Measurements from ENCODE around the gene C3orf18. TPM values are rescaled to one million over a fixed set of nuclear protein-coding genes. Genes with fewer than 3 reads are reported as not detected.

C3orf18 gene
- total RNA-seq, 1 experiment from 2014 or later = 0.33 TPM

- DNase-seq (ENCODE audit: low spot score) = no peak
Measured at GRCh38 chr3:50603261-50604109, 35.9 kb upstream of the C3orf18 start.

DNA sequence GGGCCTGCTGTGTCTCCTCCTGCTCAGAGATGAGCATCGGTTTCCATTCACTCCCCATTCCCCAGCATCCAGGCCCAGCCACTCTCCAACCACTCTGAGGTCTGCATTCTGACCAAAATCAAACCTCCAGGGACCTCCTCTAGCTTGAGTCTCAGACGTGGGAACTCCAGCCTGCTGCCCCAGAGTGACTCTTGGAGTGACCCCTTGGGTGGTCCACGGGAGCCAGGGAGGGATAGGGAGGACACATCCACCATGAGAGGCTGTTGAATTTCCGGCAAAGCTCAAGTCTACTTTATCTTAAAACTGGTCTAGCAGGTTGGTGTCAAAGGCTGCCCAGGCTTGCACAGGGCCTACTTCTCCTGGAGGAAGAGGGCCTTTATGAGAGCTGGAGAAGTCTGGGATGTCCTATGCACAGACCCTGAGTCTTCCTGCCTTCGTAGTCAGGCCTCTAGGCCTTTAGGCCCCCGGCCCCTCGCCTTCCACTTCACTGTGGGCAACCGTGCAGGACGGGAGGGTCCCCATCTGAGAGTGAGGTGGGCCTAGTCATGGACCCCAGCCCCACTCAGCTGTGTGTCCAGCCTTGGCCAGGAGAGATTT, 35.1 kb upstream of the C3orf18 start:
- DNase-seq (ENCODE audit: low spot score) = peak; percentile 53

DNA sequence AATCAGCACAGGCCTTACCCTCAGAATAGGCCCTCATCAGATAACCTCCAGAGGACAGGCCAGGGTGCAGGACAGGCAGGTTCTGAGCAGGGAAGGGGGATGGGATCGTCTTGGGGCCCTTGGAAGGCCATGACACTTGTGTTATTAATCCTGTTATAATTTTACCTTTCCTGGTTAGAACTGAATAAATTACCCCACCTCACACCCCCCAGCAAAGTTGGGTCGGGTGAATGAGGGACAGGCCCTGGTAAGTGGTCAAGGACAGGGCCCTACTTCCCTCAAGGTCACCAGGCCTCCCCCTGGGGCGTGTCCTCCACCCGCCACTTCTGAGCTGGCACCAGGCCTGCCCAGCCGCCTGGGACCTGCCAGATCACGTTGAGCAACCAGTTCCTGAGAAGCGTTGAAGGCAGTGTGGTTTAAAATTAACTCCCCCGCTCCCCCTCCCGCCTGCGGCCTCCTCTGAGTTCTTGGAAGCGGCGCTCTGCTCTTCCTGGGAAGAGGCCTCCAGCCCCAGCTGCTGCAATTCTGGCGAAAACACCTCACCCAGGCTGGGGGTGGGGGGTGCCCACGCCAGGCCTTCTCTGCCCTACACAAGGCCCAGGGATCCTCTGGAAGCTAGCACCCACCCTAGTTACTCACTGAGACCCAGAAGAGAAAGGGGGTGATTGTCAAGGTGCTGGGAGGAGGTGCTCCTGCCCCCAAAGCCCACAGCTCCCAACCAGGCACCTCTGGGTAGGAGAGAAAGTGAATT, 33.5 kb upstream of the C3orf18 start:
- peak; percentile 78 for DNase-seq (ENCODE audit: low spot score)

DNA sequence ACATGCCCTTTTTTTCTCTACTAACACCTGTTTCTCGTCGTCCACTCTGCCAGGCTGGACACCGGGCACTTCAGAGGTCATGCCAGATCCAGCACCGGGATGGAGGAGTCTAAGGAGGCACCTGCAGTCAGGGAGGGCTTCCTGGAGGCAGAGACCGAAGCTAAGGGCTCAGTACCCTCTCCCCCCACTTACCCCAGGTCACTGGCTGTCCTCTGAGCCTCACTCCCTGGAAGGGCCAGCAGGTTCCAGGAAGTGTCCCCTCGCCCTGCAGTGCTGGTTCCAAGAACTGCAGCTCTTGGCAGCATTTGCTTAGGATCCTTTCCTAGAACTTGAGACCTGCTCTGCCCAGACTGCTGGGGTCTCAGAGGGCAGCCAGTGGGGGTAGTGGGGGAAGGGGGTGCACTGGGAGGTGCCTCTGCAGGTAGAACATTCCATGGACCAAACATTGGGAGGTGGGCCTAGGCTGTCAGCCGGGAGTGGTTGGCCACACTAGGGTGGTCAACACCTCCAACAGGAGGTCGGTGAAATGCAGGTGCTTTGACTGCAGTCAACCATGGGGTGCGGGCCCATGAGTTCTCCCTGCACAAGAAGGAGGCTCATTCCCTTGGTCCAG, 32.7 kb upstream of the C3orf18 start:
- no peak for DNase-seq (ENCODE audit: low spot score)

DNA sequence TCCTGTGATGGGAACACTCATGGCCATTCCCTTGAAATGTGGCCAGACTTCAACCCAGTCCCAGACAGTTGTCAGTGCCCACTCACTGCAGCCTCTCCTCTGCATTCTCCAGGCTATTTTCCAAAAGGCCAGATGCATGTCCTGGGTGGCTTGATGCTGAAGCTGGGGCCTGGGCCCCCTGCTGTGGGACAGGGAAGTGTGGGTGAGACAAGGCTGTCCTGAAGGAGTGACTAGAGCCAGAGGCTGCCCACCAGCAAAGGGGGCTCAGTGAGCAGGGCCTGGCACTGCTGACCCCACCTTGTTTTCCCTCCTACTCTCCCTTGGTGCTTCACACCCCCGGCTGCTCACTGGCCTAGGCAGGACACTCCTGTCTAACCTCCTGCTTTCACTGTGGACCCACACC, 32.2 kb upstream of the C3orf18 start:
- DNase-seq (ENCODE audit: low spot score) = no peak

DNA sequence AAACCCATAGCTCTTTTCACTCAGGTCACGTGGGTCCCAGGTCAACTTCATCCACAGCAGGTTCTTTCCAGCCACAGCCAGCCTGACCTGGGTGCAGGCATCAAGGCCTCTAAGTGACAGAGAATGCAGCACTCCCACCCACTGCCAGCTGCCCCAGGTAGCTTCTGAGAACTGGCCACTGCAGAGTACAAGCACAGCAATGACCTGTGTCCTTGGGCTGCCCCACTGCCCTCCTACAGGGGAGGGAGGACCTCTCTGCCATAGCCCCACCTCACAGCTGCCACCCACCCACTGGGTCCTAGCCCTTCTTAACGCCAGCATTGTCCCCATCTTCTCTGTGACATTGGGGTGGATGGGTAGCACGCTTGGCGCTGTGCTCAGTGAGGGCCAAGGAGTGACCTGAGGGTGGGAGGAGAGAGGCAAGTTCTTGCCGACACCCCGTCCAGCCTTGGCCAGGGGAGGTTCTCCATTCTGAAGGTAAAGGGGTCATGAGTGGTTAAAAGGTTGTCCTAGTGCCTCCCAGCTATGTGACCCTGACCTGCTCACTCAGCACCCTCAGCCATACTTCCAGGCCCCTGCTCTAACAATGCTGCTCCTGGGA, 31.7 kb upstream of the C3orf18 start:
- DNase-seq (ENCODE audit: low spot score) = no peak

DNA sequence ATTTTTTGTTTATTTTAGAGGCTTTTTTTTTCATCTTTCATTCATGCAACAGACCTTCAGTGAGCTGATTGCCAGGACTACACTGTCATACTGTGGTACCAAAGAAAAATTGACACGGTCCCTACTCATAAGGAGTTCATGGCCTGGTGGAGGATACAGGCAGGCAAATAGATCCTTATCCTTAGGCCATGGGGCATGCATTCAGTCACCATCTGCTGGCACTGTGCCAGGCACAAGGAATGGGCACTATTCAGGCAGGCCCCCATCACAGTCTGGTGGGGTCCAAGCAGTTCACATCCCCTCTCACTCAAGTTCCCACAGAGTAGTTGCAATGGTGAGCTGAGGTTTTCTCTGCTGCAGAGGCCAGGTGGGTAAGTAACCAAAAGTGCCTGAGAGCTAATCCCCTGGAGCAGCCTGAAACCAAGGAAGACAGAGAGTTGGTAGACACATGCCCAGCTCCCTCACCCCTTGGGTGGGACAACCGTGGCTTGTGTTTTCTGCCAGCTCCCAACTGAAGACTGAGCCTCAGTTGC, 26.8 kb upstream of the C3orf18 start:
- DNase-seq (ENCODE audit: low spot score) = no peak

DNA sequence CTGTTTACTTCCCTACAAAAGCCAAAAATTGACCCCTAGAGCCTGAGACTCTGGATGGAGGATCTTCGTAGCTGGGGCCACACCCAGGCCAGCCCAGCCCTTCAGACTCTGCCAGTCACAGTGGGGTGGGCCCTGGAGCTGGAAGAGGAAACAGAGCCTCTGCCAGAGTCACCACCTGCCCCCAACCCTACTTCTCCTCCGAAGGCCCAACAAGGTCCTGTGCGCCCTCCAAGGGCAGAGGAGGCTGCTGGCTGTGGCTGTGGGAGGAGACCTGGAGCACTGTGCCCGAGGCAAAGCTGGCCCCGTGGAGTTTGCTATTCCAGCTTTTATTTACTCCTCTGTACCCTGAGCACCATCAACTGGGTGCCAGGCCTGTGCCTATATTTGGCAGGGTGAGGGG, 25.0 kb upstream of the C3orf18 start:
- no peak for DNase-seq (ENCODE audit: low spot score)

DNA sequence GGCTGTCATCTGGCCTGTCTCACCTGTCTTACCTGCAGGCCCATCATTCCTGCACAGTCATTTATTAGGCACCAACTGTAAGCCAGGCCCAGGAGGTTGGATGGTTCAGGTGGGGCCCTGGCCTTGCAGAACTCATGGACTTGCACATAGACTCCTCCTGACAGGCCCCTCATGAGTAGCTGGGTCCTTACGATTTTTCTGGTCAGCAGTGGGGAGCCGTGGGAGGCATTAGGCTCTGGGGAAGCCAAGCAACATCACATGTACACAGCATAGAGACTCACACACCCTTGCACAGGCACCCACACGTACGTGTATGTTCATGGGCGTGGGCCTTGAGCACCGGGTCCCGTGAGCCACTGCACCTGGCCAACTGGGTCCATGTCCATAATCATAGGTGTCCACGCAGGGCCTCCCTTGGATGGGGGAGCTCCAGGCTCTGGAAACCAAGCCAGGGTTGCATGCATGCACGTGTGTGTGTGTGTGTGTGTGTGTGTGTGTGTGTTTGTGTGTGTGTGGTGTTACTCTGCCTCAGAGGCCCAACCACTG, 23.7 kb upstream of the C3orf18 start:
- DNase-seq (ENCODE audit: low spot score) = no peak

DNA sequence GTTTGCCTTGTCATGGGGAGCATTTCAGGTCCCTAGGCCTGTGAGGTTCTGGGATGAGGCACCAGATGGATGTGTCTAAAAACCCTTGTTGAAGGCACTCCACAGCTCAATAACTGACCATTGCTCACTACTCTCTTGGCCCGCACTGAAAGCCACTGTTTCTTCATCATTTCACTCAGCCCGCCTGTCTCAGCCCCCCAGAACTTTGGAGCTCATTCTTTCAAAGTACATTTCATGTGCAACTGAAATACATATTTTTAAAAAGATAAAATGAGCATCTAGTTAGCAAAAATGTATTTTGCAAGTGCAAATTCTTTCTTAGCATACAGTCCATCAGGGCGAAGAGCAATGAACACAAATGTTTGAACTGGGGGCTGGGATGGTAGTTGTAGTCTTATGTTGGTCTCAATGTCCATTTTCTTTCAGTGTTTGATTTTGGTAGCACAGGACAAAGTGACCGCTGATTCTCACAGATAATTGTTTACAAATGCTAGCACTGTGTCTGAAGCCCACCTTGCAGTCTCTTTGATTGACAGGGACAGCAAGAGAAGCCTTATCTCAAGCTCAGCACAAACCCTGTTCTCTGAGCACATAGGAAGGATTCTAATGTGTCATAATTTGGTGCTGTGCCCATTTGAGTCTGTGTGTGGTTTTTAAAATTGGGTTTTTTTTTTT, 21.3 kb upstream of the C3orf18 start:
- no peak for DNase-seq (ENCODE audit: low spot score)

GRCh38 chr3:50587806-50588758, 20.5 kb upstream of the C3orf18 start:
- DNase-seq (ENCODE audit: low spot score) = no peak

DNA sequence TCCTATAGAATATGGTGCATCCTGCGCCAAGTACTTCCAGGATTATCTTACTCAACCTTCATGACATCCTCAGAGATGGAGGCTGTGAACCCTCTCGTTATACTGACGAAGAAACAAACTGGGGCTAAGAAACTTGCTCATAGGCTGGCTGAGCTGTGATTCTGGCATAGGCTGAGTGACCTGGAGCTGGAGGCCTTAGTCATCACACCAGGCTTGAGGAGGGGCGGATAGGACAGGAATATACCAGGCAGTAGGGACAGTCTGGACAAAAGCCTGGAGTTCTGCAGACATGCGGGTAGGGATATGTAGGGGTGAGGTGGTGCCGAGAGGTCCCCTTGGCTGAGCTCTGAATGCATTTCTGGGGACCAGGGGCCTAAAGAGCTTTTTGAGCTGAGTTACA, 19.8 kb upstream of the C3orf18 start:
- no peak for DNase-seq (ENCODE audit: low spot score)

GRCh38 chr3:50586763-50587070, 19.2 kb upstream of the C3orf18 start:
- no peak for DNase-seq (ENCODE audit: low spot score)

DNA sequence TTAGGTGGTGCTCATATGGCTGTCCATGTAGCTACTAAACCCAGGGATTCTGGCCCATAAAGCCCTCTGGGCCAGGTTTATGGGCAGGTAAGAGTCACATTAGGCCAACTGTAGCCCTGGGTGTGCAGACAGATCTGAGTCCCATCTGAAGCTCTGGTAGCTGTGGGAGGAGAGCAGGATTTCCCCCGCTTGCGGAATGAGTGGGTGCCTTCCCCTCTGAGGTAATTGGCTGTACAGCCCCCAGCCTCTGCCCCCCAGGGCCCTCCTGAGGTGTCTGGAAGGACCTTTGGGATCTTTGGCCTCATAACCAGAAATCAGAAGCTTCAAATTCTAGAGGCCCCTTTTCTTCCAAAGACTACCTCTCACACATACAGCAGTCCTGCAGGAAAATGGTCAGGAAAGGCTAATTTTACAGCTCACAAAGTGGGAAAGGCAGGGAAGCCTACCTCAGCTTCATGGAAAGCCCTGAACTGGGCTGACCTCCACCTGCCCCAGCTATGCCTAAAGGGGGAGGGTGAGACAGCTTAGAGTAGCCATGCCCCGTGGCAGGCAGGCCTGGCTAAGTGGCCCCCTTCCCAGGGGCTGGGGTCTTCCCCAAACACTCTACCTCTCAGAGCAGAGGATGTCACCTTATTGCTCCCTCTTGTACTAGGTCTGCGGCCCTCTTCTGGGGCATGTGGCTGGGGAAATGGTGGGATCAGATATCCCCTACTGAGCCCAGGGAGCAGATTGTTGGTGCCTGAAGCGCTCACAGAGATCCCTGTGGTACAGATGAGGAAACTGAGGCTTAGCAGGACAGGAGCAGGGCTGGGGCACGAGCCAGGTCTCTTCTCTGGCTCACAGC, 18.6 kb upstream of the C3orf18 start:
- no peak for DNase-seq (ENCODE audit: low spot score)

DNA sequence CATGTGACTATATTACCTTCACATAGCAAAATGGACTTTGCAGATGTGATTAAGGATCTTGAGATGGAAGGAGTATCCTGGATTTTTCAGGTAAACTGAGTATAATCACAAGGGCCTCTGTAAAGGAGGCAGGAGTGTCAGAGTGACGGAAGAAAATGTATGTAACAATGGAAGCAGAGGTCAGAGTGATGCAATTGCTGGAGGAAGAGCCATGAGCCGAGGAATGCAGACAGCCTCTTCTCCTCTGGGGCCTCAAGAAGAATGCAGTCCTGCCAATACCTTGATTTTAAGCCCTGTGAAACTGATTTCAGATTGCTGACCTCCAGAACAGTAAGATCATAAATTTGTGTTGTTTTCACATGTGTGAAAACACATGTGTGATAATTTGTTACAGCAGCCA, 16.8 kb upstream of the C3orf18 start:
- no peak for DNase-seq (ENCODE audit: low spot score)

DNA sequence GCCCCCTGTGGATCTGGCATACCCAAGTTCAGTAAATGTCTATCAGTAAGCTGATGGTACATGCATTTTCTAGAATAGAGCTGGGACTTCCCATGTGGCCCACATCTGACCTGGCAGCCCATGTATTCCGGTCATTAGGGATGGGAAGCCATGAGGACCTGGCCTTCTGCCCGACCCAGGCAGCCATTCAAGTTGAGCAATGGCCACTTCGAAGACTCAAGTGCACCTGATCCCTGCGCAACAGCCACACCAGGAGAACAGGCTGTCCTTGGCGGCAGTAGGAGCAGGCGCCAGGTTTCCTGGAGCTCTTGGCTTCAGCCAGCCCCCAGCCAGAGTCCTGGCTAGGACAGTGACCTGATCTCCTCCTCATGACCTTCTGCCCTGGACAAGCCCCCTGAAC, 16.4 kb upstream of the C3orf18 start:
- DNase-seq (ENCODE audit: low spot score) = no peak

DNA sequence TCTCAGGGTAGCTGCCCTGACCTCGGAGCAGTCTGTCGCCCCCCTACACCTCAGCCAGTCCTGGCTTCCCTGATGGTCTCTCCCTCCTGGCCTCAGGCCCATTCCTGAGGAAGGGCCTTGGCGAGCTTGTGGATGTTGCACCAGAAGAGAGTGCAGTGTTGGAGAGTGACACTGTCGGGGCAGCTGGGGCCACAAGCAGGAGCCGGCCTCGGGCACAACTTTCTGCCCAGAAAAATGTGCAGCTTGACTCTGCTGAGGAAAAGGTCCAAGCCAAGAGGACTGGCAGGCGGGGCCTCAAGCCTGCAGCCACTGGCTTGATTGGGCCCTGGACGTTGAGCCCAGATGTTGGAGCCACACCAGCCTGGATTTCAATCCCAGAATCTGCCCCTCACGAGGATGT, 14.5 kb upstream of the C3orf18 start:
- DNase-seq (ENCODE audit: low spot score) = no peak

GRCh38 chr3:50581459-50581842, 13.9 kb upstream of the C3orf18 start:
- no peak for DNase-seq (ENCODE audit: low spot score)
